Fibroblast of lung (primary cell): ENCODE data around the gene STAT3. TPM values are rescaled to one million over a fixed set of nuclear protein-coding genes. Genes with fewer than 3 reads are reported as not detected.

ENCODE experiments used
- DNase-seq, 2 donors: peaks; one replicate each; pipeline versions ENCODE4 v3.0.0 to v3.0.0-alpha.2; 2010; ENCODE audit warnings: low read depth in 2 of 2
- H2AFZ ChIP-seq: 2 replicates; pipeline ENCODE4 v1.5.1; 2012; ENCODE audit warnings: low read length, control low read depth, inconsistent platforms
- H3K27ac ChIP-seq: 2 replicates; pipeline ENCODE4 v1.5.1; 2011; ENCODE audit warnings: low read length, control low read depth; ENCODE audit not compliant: insufficient read depth
- H3K27me3 ChIP-seq: 2 replicates; pipeline ENCODE4 v1.5.1; 2011; ENCODE audit warnings: mild to moderate bottlenecking, low read length; ENCODE audit not compliant: control insufficient read depth, insufficient read depth
- H3K36me3 ChIP-seq: 2 replicates; pipeline ENCODE4 v1.5.1; 2011; ENCODE audit warnings: low read length; ENCODE audit not compliant: control insufficient read depth, insufficient read depth
- H3K4me1 ChIP-seq: 2 replicates; pipeline ENCODE4 v1.5.1; 2011; ENCODE audit warnings: low read length; ENCODE audit not compliant: control insufficient read depth, insufficient read depth; ENCODE audit errors: extremely low read depth
- H3K4me2 ChIP-seq: 2 replicates; pipeline ENCODE4 v1.5.1; 2011; ENCODE audit warnings: low read length, control low read depth; ENCODE audit not compliant: insufficient read depth; ENCODE audit errors: extremely low read depth
- H3K4me3 ChIP-seq, 4 experiments: fragments of 200-600 bp in 1 of 4; sonication (generic) in 1 of 4; replicated peaks in 1 of 4; 2 replicates each; pipeline ENCODE4 v1.5.1; 2011 to 2016; ENCODE audit warnings: low read length in 4 of 4, low read depth in 3 of 4, mild to moderate bottlenecking in 3 of 4, control low read depth in 2 of 4, inconsistent platforms in 1 of 4, mixed read lengths in 1 of 4; ENCODE audit not compliant: insufficient read depth in 1 of 4; ENCODE audit errors: control extremely low read depth in 1 of 4
- H3K79me2 ChIP-seq: 2 replicates; pipeline ENCODE4 v1.5.1; 2012; ENCODE audit warnings: mild to moderate bottlenecking, low read length, inconsistent platforms; ENCODE audit not compliant: control insufficient read depth, insufficient read depth
- H3K9ac ChIP-seq: 2 replicates; pipeline ENCODE4 v1.5.1; 2011; ENCODE audit warnings: mild to moderate bottlenecking, low read length, control low read depth; ENCODE audit not compliant: insufficient read depth
- H3K9me3 ChIP-seq: 2 replicates; pipeline ENCODE4 v1.5.1; 2012; ENCODE audit warnings: low read depth, low read length; ENCODE audit not compliant: control insufficient read depth, insufficient read depth
- H4K20me1 ChIP-seq: 2 replicates; pipeline ENCODE4 v1.5.1; 2011; ENCODE audit warnings: low read length; ENCODE audit not compliant: control insufficient read depth, insufficient read depth; ENCODE audit errors: extremely low read depth
- EZH2 ChIP-seq: IDR thresholded peaks from 2 replicates; pipeline ENCODE4 v1.5.1; 2012; ENCODE audit warnings: low read length, control low read depth, mild to moderate bottlenecking; ENCODE audit errors: missing control alignments
- polyA plus RNA-seq, 2 donors: library from polyadenylated mRNA; depleted of rRNA in 1 of 2; stranded (reverse) in 1 of 2; unstranded in 1 of 2; fragments of >200 nt; gene quantifications; 2 replicates each; pipeline ENCODE4 v1.2.1, GENCODE V29; 2011 to 2012; ENCODE audit warnings: missing spikeins in 1 of 2
- total RNA-seq: library from RNA; depleted of rRNA; stranded (reverse); fragments of >200 nt; gene quantifications from 2 replicates; pipeline ENCODE4 v1.2.1, GENCODE V29; 2014
- TF ChIP-seq, protein P1 (sequence below), 2 donors: IDR thresholded peaks in 1 of 2; conservative IDR thresholded peaks in 1 of 2; 1 replicate in 1 of 2; 2 replicates in 1 of 2; pipeline ENCODE4 v1.5.1; 2011 to 2012; ENCODE audit warnings: low read length in 2 of 2, control low read depth in 1 of 2, inconsistent platforms in 1 of 2, low read depth in 1 of 2, mild to moderate bottlenecking in 1 of 2

Gene STAT3
- total and polyA plus RNA-seq, 2 donors (not counting 1 experiment from before 2014, with no cell fraction given): 75.0 to 101 TPM

DNA sequence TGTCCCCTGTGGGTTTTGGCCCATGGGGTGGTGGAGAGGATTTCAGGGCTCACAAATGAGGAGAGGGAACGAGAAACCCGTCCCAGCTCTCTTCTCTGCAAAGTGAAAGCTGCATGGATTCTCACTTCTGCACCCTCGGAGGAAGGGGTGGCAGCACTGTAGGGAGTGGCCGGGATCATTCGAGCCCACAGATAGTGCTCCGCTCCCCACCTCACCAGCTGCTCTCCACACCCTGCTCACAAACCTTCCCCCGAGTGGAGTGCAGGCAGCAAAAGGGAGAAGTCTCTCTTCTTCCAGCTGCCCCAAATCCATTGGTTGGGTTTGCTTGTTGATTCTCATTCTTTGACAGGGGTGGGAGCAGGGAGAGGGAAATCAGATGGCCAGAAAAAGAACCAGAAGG is 79.8 kb downstream of the STAT3 start:
- no peaks in the 10 kb centered on the region for H3K9me3 ChIP-seq

DNA sequence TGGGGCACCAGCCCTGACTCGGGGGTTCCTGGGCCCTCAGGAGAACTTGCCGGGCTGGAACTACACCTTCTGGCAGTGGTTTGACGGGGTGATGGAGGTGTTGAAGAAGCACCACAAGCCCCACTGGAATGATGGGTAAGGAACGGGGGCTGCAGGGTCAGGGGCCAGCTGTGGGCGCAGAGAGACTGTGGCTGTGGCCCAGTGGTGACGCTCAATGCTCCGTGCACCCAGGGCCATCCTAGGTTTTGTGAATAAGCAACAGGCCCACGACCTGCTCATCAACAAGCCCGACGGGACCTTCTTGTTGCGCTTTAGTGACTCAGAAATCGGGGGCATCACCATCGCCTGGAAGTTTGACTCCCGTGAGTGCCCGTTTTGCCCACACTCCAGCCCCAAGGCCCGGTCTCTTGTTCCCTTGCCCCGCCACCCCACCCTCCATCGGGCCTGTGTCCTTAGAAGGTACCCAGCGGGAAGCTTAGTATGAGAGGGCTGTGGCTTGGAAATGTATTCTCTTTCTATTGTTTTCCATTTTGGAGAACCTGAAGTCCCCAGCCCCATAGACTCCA is 80.8 kb downstream of the STAT3 start:
- no peak overlapping the region for H2AFZ ChIP-seq
- no peak for DNase-seq
- H4K20me1 ChIP-seq: no peaks in the 10 kb centered on the region
- H3K9me3 ChIP-seq: no peaks in the 10 kb centered on the region
- no peaks in the 10 kb centered on the region for H3K36me3 ChIP-seq
- H3K27me3 ChIP-seq: no peaks in the 10 kb centered on the region
- H3K27ac ChIP-seq: no peak overlapping the region
- no peak overlapping the region for H3K9ac ChIP-seq
- TF ChIP-seq, protein P1, sequence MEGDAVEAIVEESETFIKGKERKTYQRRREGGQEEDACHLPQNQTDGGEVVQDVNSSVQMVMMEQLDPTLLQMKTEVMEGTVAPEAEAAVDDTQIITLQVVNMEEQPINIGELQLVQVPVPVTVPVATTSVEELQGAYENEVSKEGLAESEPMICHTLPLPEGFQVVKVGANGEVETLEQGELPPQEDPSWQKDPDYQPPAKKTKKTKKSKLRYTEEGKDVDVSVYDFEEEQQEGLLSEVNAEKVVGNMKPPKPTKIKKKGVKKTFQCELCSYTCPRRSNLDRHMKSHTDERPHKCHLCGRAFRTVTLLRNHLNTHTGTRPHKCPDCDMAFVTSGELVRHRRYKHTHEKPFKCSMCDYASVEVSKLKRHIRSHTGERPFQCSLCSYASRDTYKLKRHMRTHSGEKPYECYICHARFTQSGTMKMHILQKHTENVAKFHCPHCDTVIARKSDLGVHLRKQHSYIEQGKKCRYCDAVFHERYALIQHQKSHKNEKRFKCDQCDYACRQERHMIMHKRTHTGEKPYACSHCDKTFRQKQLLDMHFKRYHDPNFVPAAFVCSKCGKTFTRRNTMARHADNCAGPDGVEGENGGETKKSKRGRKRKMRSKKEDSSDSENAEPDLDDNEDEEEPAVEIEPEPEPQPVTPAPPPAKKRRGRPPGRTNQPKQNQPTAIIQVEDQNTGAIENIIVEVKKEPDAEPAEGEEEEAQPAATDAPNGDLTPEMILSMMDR (conservative IDR thresholded peaks at IDR 0.05 in 1 of 2, IDR thresholded peaks at IDR 0.05 in 1 of 2; ENCODE audit: low read depth in 1 of 2, low read length in 2 of 2): no peak
- no peak for TF ChIP-seq EZH2
- no peaks in the 10 kb centered on the region for H3K79me2 ChIP-seq
- H3K4me2 ChIP-seq: no peak overlapping the region
- peaks cover 11% of the 10 kb centered on the region for H3K4me1 ChIP-seq
- H3K4me3 ChIP-seq: no peak overlapping the region

More for the DNA sequence above, 79.8 kb downstream of the STAT3 start:
- Histone ChIP-seq H3K4me2 (no peak overlapping the region), H2AFZ (no peak overlapping the region), H3K4me3 (no peak overlapping the region), H3K79me2 (no peaks in the 10 kb centered on the region), H3K36me3 (no peaks in the 10 kb centered on the region), H3K9ac (no peak overlapping the region), H3K27ac (no peak overlapping the region), H4K20me1 (no peaks in the 10 kb centered on the region), H3K27me3 (no peaks in the 10 kb centered on the region), H3K4me1 (peaks cover 11% of the 10 kb centered on the region)
- DNase-seq: no peak
- TF ChIP-seq EZH2: no peak
- TF ChIP-seq, protein P1 (conservative IDR thresholded peaks at IDR 0.05 in 1 of 2, IDR thresholded peaks at IDR 0.05 in 1 of 2; ENCODE audit: low read depth in 1 of 2, low read length in 2 of 2): no peak

DNA sequence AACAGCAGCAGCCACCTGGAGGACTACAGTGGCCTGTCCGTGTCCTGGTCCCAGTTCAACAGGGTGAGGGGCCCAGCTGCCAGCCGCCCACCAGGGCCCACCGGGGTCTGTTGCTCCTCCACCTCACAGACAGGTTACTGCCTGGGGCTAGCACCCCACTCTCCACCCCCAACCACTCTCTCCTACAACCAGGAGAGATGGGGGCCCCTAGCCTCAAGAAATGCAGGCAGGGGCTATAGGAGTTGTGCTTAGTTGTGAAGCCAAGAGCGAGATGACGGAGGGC is 81.9 kb downstream of the STAT3 start:
- no peak overlapping the region for H3K27ac ChIP-seq
- no peak overlapping the region for H3K4me2 ChIP-seq
- no peaks in the 10 kb centered on the region for H3K9me3 ChIP-seq
- no peaks in the 10 kb centered on the region for H4K20me1 ChIP-seq
- H3K27me3 ChIP-seq: no peaks in the 10 kb centered on the region
- H3K9ac ChIP-seq: no peak overlapping the region
- H3K36me3 ChIP-seq: no peaks in the 10 kb centered on the region
- TF ChIP-seq, protein P1 (conservative IDR thresholded peaks at IDR 0.05 in 1 of 2, IDR thresholded peaks at IDR 0.05 in 1 of 2; ENCODE audit: low read depth in 1 of 2, low read length in 2 of 2): no peak
- no peak for TF ChIP-seq EZH2
- H3K79me2 ChIP-seq: no peaks in the 10 kb centered on the region
- no peak overlapping the region for H2AFZ ChIP-seq
- peaks cover 6% of the 10 kb centered on the region for H3K4me1 ChIP-seq
- no peak overlapping the region for H3K4me3 ChIP-seq
- DNase-seq: no peak
